Uterus (tissue), 4 donors: Measurements from ENCODE around the gene OR2D3. TPM values are rescaled to one million over a fixed set of nuclear protein-coding genes. Genes with fewer than 3 reads are reported as not detected.
"Not testable (repeated sequence)": the region's sequence is repeated elsewhere in the genome, so short reads cannot be mapped to it uniquely, and the experiment has no call there.

Experiments used
- DNase-seq, 2 donors: peaks; one replicate each; pipeline ENCODE4 v3.0.0-alpha.2; 2019 to 2020
- H3K27ac ChIP-seq, 2 donors: fragments of 200-600 bp; sonication (generic); 1 replicate in 1 of 2; 2 replicates in 1 of 2; pipeline ENCODE4 v1.5.1; 2016 to 2018
- H3K27me3 ChIP-seq, 2 donors: fragments of 200-600 bp; sonication (generic); one replicate each; pipeline ENCODE4 v1.5.1; 2018 to 2019; ENCODE audit warnings: control low read depth in 1 of 2
- H3K36me3 ChIP-seq, 2 donors: fragments of 200-600 bp; sonication (generic); one replicate each; pipeline ENCODE4 v1.5.1; 2019; ENCODE audit warnings: control low read depth in 1 of 2
- H3K4me1 ChIP-seq, 2 donors: fragments of 200-600 bp; sonication (generic); one replicate each; pipeline ENCODE4 v1.5.1; 2018 to 2019; ENCODE audit warnings: control low read depth in 1 of 2
- H3K4me3 ChIP-seq, 2 donors: fragments of 200-600 bp; sonication (generic); 1 replicate in 1 of 2; 2 replicates in 1 of 2; pipeline ENCODE4 v1.5.1; 2018 to 2019; ENCODE audit warnings: mild to moderate bottlenecking in 1 of 2
- H3K9me3 ChIP-seq, 2 donors: fragments of 200-600 bp; sonication (generic); one replicate each; pipeline ENCODE4 v1.5.1; 2019; ENCODE audit warnings: control low read depth in 1 of 2
- POLR2A ChIP-seq, 2 donors: fragments of 450-650 bp; IDR thresholded peaks; one replicate each; pipeline ENCODE4 v1.6.1; 2016; ENCODE audit warnings: antibody characterized with exemption in 2 of 2, mild to moderate bottlenecking in 1 of 2, moderate library complexity in 1 of 2
- intact Hi-C: fragments of 100-400 bp; cut with DNase I; formaldehyde crosslinking; loops from one replicate; pipeline ENCODE4 v1.15.1; 2023; ENCODE audit warnings: low total_unique reads
- total RNA-seq, 4 donors: library from RNA; depleted of rRNA in 3 of 4; stranded (reverse); fragments of >200 nt in 3 of 4; gene quantifications; one replicate each; pipeline versions ENCODE4 v1.1.0 to v1.2.4, GENCODE V29; 2014 to 2023
- TF ChIP-seq, protein P1 (sequence below), 4 experiments: fragments of 200-600 bp in 2 of 4; fragments of 450-650 bp in 2 of 4; sonication (generic) in 2 of 4; IDR thresholded peaks; one replicate each; pipeline ENCODE4 v1.5.1; 2016 to 2019; ENCODE audit warnings: antibody characterized with exemption in 4 of 4, mild to moderate bottlenecking in 2 of 4, moderate library complexity in 1 of 4
- donor health status: DM: yes; HTN: yes; CAD: no.

The OR2D3 gene
- total RNA-seq, 4 donors from 2014 or later = not detected

DNA sequence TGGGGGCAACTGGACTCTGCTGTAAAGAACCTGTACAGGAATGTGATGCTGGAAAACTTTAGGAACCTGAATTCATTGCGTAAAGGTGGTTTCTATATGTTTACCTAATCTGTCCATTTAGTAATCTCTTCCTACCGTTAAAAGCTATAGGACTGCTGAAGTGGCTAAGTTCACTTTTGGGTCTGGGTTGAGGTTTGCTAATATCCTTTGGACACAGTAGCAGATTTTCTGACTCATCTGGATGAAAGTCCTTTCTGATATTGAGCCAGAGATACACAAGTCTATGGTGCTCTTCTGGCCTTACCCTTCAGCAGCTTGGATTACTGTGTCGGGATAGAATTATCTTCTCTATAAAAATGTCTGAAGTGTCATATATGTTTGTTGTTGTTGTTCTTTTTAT lies 22.3 kb downstream of the OR2D3 start:
- no peak for DNase-seq
- TF ChIP-seq POLR2A (IDR thresholded peaks at IDR 0.05) = no peak
- TF ChIP-seq, protein P1, sequence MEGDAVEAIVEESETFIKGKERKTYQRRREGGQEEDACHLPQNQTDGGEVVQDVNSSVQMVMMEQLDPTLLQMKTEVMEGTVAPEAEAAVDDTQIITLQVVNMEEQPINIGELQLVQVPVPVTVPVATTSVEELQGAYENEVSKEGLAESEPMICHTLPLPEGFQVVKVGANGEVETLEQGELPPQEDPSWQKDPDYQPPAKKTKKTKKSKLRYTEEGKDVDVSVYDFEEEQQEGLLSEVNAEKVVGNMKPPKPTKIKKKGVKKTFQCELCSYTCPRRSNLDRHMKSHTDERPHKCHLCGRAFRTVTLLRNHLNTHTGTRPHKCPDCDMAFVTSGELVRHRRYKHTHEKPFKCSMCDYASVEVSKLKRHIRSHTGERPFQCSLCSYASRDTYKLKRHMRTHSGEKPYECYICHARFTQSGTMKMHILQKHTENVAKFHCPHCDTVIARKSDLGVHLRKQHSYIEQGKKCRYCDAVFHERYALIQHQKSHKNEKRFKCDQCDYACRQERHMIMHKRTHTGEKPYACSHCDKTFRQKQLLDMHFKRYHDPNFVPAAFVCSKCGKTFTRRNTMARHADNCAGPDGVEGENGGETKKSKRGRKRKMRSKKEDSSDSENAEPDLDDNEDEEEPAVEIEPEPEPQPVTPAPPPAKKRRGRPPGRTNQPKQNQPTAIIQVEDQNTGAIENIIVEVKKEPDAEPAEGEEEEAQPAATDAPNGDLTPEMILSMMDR (IDR thresholded peaks at IDR 0.05) = no peak
- Histone ChIP-seq H3K36me3 (no peaks in the 10 kb centered on the region), H3K4me1 (no peaks in the 10 kb centered on the region), H3K27ac (no peak overlapping the region), H3K9me3 (no peaks in the 10 kb centered on the region), H3K4me3 (no peak overlapping the region), H3K27me3 (no peaks in the 10 kb centered on the region)
- intact Hi-C loops = no loop called here

DNA sequence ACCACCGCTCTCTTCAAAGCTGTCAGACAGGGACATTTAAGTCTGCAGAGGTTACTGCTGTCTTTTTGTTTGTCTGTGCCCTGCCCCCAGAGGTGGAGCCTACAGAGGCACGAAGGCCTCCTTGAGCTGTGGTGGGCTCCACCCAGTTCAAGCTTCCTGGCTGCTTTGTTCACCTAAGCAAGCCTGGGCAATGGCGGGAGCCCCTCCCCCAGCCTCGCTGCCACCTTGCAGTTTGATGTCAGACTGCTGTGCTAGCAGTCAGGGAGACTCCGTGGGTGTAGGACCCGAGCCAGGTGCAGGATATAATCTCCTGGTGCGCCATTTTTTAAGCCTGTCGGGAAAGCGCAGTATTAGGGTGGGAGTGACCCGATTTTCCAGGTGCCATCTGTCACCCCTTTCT lies 33.4 kb downstream of the OR2D3 start:
- H3K36me3 ChIP-seq, H3K4me3 ChIP-seq, H3K27me3 ChIP-seq, DNase-seq, H3K9me3 ChIP-seq, H3K27ac ChIP-seq, intact Hi-C loops, H3K4me1 ChIP-seq: not testable (repeated sequence)

DNA sequence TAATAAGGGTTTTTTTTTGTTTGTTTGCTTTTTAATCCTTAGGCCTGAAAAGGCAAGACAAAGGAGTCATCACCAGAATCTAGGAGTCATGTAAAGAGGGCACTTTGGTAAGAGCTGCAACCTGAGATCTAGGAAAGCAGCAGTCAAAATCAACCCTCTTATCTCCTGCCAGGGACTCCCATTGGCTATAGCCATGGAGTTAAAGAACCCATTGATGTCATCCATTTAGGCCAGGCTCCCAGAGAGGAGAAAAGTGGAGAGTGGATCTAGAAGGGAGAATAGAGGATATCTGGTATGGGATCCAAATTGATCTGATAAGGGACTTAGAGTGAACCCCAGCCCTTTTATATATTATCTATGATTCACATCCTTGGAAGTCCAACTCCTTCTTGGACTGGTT lies 41.3 kb downstream of the OR2D3 start:
- no peak overlapping the region for H3K4me3 ChIP-seq
- no peaks in the 10 kb centered on the region for H3K4me1 ChIP-seq
- DNase-seq = no peak
- no peaks in the 10 kb centered on the region for H3K9me3 ChIP-seq
- H3K27me3 ChIP-seq = no peaks in the 10 kb centered on the region
- intact Hi-C loops = no loop called here
- TF ChIP-seq, protein P1 (IDR thresholded peaks at IDR 0.05) = no peak
- no peak for TF ChIP-seq POLR2A (IDR thresholded peaks at IDR 0.05)
- no peaks in the 10 kb centered on the region for H3K36me3 ChIP-seq
- H3K27ac ChIP-seq = no peak overlapping the region

DNA sequence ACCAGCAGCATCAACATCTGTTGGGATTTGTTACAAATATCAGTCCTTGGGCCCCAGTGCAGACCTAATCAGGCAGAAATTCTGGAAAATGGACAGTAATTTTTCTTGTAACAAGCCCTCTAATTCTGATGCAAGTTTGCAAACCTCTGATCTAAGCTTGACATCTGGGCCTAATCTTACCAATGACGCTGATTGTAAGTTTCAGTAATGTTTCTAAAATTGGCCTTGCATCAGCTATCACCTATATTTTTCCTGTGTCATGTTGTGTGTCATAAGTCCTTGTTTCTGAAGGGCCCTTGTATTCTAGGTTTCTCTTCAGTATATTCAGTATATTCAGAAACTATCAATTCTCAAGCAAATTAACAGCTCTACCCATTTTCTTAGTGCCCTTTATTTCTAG lies 41.9 kb downstream of the OR2D3 start:
- no peak for DNase-seq
- TF ChIP-seq POLR2A (IDR thresholded peaks at IDR 0.05) = no peak
- TF ChIP-seq, protein P1 (IDR thresholded peaks at IDR 0.05) = no peak
- intact Hi-C loops = no loop called here
- no peak overlapping the region for H3K27ac ChIP-seq
- H3K9me3 ChIP-seq = no peaks in the 10 kb centered on the region
- H3K4me3 ChIP-seq = no peak overlapping the region
- no peaks in the 10 kb centered on the region for H3K27me3 ChIP-seq
- no peaks in the 10 kb centered on the region for H3K4me1 ChIP-seq
- no peaks in the 10 kb centered on the region for H3K36me3 ChIP-seq

DNA sequence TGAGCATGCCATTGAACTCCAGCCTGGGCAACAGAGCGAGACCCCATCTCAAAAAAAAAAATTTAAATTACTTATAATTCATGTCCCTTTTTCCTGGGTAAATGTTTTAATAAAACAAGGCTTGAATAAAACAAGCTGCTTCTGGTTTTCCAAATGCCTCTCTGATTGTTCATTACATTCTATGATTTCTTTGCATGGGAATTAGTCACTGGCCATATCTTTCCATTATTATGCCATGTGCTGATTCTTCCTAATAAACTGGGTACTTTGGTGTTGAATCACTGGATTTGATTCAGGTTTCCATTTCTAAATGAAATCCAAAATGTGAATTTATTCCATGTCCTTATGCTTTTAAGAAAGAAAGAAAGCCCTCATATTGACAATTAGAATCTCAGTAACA lies 48.0 kb downstream of the OR2D3 start:
- no peak for DNase-seq
- no peaks in the 10 kb centered on the region for H3K9me3 ChIP-seq
- H3K36me3 ChIP-seq = no peaks in the 10 kb centered on the region
- intact Hi-C loops = no loop called here
- no peaks in the 10 kb centered on the region for H3K4me1 ChIP-seq
- H3K27me3 ChIP-seq = no peaks in the 10 kb centered on the region
- TF ChIP-seq, protein P1 (IDR thresholded peaks at IDR 0.05) = no peak
- no peak for TF ChIP-seq POLR2A (IDR thresholded peaks at IDR 0.05)
- H3K4me3 ChIP-seq = no peak overlapping the region
- H3K27ac ChIP-seq = no peak overlapping the region

DNA sequence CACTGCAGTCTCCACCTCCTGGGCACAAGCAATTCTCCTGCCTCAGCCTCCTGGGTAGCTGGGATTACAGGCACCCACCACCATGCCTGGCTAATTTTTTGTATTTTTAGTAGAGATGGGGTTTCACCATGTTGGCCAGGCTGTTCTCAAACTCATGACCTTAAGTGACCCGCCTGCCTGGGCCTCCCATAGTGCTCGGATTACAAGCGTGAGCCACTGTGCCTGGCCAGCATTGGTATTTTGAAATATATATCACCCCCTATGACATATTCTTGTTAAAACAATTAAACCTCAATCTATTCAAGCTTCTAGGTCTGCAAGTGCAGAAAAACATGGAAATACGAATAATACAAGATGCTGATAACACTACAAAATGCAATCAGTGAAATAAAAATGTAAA lies 49.1 kb downstream of the OR2D3 start:
- H3K9me3 ChIP-seq, H3K4me3 ChIP-seq, H3K4me1 ChIP-seq, H3K27ac ChIP-seq, DNase-seq, intact Hi-C loops, H3K27me3 ChIP-seq, H3K36me3 ChIP-seq: not testable (repeated sequence)

Other genes with a start within 250 kb of the OR2D3 start
- gene MRPL17, start 237.7 kb upstream of the OR2D3 start, total RNA-seq = 100 to 1,000 TPM in 1 of 4 donors, 10 to 100 TPM in 3; 30.6 to 452 (median 55.0) TPM
- under 1 TPM in 2 of 4 donors, not detected in 2; 0.09 to 0.14 TPM for gene OR2AG2, start 149.0 kb upstream of the OR2D3 start, total RNA-seq
- gene OR2AG1, start 138.0 kb upstream of the OR2D3 start, total RNA-seq = not detected
- gene OR6A2, start 121.3 kb upstream of the OR2D3 start, total RNA-seq = 1 to 10 TPM in 1 of 4 donors, under 1 TPM in 1, not detected in 2; 0.40 to 1.0 TPM
- not detected for gene OR10A5, start 75.3 kb upstream of the OR2D3 start, total RNA-seq
- not detected for gene OR10A2, start 57.9 kb upstream of the OR2D3 start, total RNA-seq
- not detected for gene OR10A4, start 44.4 kb upstream of the OR2D3 start, total RNA-seq
- under 1 TPM in 1 of 4 donors, not detected in 3; 0.28 TPM for gene OR2D2, start 28.5 kb upstream of the OR2D3 start, total RNA-seq
- gene ZNF215, start 5.4 kb downstream of the OR2D3 start, total RNA-seq = 1 to 10 TPM in 2 of 4 donors, under 1 TPM in 2; 0.77 to 3.2 (median 1.9) TPM
- gene ZNF214, start 99.3 kb downstream of the OR2D3 start, total RNA-seq = 10 to 100 TPM in 1 of 4 donors, 1 to 10 TPM in 3; 2.9 to 23.8 (median 4.7) TPM
- gene NLRP14, start 99.5 kb downstream of the OR2D3 start, total RNA-seq = under 1 TPM in 2 of 4 donors, not detected in 2; 0.24 to 0.35 TPM
- under 1 TPM in 1 of 4 donors, not detected in 3; 0.14 TPM for gene RBMXL2, start 168.0 kb downstream of the OR2D3 start, total RNA-seq